ENCODE measurements around the gene NKX6-1. TPM values are rescaled to one million over a fixed set of nuclear protein-coding genes. Genes with fewer than 3 reads are reported as not detected.

NKX6-1 gene
- total and polyA plus RNA-seq, 3 donors from 2014 or later, result 0.87 to 1.9 (median 1.3) TPM

GRCh38 chr4:84483688-84484087, 15.4 kb downstream of the NKX6-1 start:
- no peaks in the 10 kb centered on the region for H3K27me3 ChIP-seq
- no peaks in the 10 kb centered on the region for H3K4me1 ChIP-seq
- TF ChIP-seq, protein P1, sequence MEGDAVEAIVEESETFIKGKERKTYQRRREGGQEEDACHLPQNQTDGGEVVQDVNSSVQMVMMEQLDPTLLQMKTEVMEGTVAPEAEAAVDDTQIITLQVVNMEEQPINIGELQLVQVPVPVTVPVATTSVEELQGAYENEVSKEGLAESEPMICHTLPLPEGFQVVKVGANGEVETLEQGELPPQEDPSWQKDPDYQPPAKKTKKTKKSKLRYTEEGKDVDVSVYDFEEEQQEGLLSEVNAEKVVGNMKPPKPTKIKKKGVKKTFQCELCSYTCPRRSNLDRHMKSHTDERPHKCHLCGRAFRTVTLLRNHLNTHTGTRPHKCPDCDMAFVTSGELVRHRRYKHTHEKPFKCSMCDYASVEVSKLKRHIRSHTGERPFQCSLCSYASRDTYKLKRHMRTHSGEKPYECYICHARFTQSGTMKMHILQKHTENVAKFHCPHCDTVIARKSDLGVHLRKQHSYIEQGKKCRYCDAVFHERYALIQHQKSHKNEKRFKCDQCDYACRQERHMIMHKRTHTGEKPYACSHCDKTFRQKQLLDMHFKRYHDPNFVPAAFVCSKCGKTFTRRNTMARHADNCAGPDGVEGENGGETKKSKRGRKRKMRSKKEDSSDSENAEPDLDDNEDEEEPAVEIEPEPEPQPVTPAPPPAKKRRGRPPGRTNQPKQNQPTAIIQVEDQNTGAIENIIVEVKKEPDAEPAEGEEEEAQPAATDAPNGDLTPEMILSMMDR (IDR thresholded peaks at IDR 0.05), result no peak
- TF ChIP-seq POLR2A (IDR thresholded peaks at IDR 0.05), result no peak
- DNase-seq, result peak; percentile 29
- no peaks in the 10 kb centered on the region for H3K9me3 ChIP-seq
- intact Hi-C loops (cut with DNase I; ENCODE audit: low total_unique reads), result no loop called here
- no peak overlapping the region for H3K27ac ChIP-seq
- H3K36me3 ChIP-seq (ENCODE audit: low read depth, missing control alignments), result no peaks in the 10 kb centered on the region
- 4% methylated on average over 20 of the region's 20 CpGs for WGBS, 2 donors
- H3K4me3 ChIP-seq, result peak overlapping the region; percentile 44 to 53

DNA sequence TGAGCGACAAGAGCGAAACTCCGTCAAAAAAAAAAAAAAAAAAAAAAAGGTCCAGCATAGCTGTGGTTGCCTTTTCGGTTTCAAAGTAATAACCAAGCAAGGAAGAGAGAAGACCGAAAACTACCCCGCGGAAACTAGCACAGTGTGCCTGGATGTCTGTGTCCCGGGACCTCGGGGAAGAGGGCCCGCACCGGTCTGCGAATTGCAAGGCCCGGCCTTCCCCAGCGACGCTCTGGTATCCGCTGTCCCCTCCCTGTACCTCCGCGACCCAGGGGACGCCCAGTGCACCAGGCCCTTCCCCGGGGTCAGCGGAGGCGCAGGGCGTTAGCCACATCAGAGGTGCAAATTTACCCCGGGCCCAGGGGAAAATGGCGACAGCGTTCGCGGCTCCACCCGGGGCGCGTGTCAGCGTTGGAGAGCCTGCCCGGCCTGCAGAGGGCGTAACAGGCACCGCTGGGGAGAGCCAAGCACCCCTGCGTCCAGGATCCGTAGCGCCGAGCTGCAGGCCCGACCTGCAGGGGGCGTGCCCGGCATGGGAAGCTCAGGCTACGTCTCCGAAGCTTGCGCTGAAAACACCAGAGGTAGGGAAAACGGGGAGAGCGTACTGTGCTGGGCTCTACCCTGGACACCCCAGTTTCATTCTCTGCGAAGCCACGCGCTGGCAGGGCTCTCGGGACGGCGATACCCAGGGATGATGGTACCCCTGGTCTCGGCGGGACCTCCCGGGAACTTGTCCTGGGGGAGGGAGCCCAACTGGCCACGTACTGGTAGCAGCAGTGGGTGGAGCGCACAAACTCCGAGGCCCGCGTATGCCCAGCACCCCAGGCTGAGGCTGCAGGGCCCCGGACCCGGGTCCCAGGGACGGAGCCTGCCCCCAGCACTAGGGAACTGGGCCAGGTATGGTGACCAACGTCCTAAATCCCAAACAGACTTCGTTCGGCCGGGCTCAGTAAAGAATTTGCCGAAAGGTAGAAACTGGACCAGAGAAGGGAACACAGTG, 16.2 kb downstream of the NKX6-1 start:
- peak overlapping the region; percentile 44 to 53 for H3K4me3 ChIP-seq
- no peaks in the 10 kb centered on the region for H3K9me3 ChIP-seq
- H3K27me3 ChIP-seq, result no peaks in the 10 kb centered on the region
- H3K36me3 ChIP-seq (ENCODE audit: low read depth, missing control alignments), result no peaks in the 10 kb centered on the region
- 4 to 13% methylated on average over 7 to 67 of the region's 69 CpGs for WGBS, 2 donors
- DNase-seq, result peak; percentile 67
- intact Hi-C loops (cut with DNase I; ENCODE audit: low total_unique reads), result no loop called here
- H3K27ac ChIP-seq, result no peak overlapping the region
- TF ChIP-seq, protein P1 (IDR thresholded peaks at IDR 0.05), result peak in 2 of 3 experiments; percentile 35 to 37
- no peak for TF ChIP-seq POLR2A (IDR thresholded peaks at IDR 0.05)
- H3K4me1 ChIP-seq, result no peaks in the 10 kb centered on the region

DNA sequence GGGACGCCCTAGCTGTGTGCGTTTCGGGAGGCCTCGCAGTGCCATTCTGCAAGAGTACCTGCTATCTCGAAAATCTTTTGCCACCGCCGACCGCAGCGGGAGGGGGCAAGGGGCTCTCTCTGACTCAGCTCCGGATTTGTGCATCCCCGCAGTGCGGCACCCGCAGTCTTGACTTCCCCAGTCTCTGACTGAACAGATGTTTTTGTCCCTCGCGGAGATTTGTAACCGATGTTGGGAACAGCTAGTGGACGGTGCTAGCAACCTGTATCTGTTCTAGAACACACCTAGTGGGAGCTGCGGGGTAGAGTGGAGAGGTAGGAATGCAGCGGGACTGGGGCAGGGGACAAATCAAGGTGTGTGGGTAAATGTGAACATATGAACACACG, 17.2 kb downstream of the NKX6-1 start:
- TF ChIP-seq POLR2A (IDR thresholded peaks at IDR 0.05), result no peak
- TF ChIP-seq, protein P1 (IDR thresholded peaks at IDR 0.05), result no peak
- WGBS, 2 donors, result 2 to 3% methylated on average over 17 to 20 of the region's 20 CpGs
- no peaks in the 10 kb centered on the region for H3K27me3 ChIP-seq

DNA sequence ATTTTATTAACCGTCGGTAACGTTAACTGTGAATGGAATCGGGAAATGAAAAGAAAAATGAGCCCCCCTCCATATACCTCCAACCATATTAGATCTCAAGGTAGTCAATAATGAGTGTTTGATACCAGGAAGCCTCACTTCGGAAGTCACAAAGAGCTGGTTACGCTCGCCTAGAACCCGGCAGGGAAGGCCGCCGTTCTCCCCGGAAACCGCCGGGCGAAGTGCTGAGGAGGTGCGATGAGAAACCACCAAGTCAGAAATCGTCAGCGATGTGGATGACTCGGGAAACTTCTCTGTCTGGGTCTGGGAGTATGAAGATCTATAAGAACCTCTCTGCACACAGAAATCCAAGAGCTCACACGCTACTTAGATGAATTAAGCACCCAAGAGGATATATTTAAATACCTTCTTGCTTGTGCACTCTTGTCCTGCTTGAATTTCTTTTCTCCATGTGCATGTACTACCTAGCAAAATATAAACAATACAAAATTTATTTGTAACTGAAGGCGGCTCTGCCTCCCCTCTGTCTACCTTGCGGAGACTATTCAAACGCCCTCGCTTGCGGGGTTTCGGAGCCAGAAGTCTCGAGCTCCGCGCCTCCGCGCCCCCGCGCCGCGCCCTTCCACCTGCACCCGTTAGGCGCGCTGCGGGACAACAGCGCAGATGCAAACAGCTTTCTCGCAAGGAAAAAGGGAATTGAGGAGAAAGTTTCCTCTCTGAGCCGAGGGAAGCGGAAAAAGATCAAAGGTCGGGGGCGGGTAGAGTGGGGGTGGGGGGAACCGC, 17.8 kb downstream of the NKX6-1 start:
- intact Hi-C loops (cut with DNase I; ENCODE audit: low total_unique reads), result no loop called here

More for the DNA sequence above, 17.2 kb downstream of the NKX6-1 start:
- Histone ChIP-seq H3K27ac (no peak overlapping the region), H3K4me1 (no peaks in the 10 kb centered on the region), H3K36me3 (ENCODE audit: low read depth, missing control alignments) (no peaks in the 10 kb centered on the region), H3K9me3 (no peaks in the 10 kb centered on the region), H3K4me3 (peak overlapping the region in 1 of 2 donors; percentile 53)
- DNase-seq, result peak; percentile 14
- intact Hi-C loops (cut with DNase I; ENCODE audit: low total_unique reads), result no loop called here

More for the DNA sequence above, 17.8 kb downstream of the NKX6-1 start:
- no peak for DNase-seq
- no peaks in the 10 kb centered on the region for H3K9me3 ChIP-seq
- no peaks in the 10 kb centered on the region for H3K36me3 ChIP-seq (ENCODE audit: low read depth, missing control alignments)
- no peak overlapping the region for H3K27ac ChIP-seq
- no peak for TF ChIP-seq POLR2A (IDR thresholded peaks at IDR 0.05)
- TF ChIP-seq, protein P1 (IDR thresholded peaks at IDR 0.05), result no peak
- no peaks in the 10 kb centered on the region for H3K4me1 ChIP-seq
- peak overlapping the region in 1 of 2 donors; percentile 53 for H3K4me3 ChIP-seq
- H3K27me3 ChIP-seq, result no peaks in the 10 kb centered on the region
- WGBS, 2 donors, result 4 to 6% methylated on average over 23 to 45 of the region's 45 CpGs
